Ovary (tissue), 9 donors: Measurements from ENCODE around the gene TDRKH. TPM values are rescaled to one million over a fixed set of nuclear protein-coding genes. Genes with fewer than 3 reads are reported as not detected.

Experiments
- DNase-seq, 5 donors: peaks; one replicate each; pipeline ENCODE4 v3.0.0-alpha.2; 2019 to 2020
- H3K27ac ChIP-seq, 2 donors: fragments of 200-600 bp; one replicate each; pipeline versions ENCODE4 v1.5.1 to v1.8.0; 2019 to 2022
- H3K27me3 ChIP-seq: fragments of 200-600 bp; one replicate; pipeline ENCODE4 v1.8.0; 2022
- H3K36me3 ChIP-seq: fragments of 200-600 bp; sonication (generic); one replicate; pipeline ENCODE4 v1.5.1; 2019
- H3K4me1 ChIP-seq: one replicate; pipeline ENCODE4 v1.8.1; 2013; ENCODE audit warnings: mild to moderate bottlenecking, moderate library complexity; ENCODE audit not compliant: insufficient read depth
- H3K4me3 ChIP-seq: fragments of 200-600 bp; sonication (generic); one replicate; pipeline ENCODE4 v1.5.1; 2017
- H3K9me3 ChIP-seq, 2 donors: fragments of 200-600 bp in 1 of 2; sonication (generic) in 1 of 2; one replicate each; pipeline versions ENCODE4 v1.5.1 to v1.8.1; 2013 to 2019; ENCODE audit warnings: mild to moderate bottlenecking in 1 of 2, moderate library complexity in 1 of 2
- CTCF ChIP-seq, 3 donors: fragments of 450-650 bp in 2 of 3; fragments of 200-600 bp in 1 of 3; IDR thresholded peaks; one replicate each; pipeline versions ENCODE4 v1.5.1 to v1.8.0; 2016 to 2022; ENCODE audit warnings: antibody characterized with exemption in 3 of 3, mild to moderate bottlenecking in 1 of 3
- EP300 ChIP-seq: sonication (generic); formaldehyde crosslinking; IDR thresholded peaks from one replicate; pipeline ENCODE4 v1.6.1; 2017; ENCODE audit warnings: antibody characterized with exemption
- POLR2A ChIP-seq: fragments of 450-650 bp; IDR thresholded peaks from one replicate; pipeline ENCODE4 v1.6.1; 2017; ENCODE audit warnings: antibody characterized with exemption, mild to moderate bottlenecking, moderate library complexity
- WGBS, 3 donors: extraction: QIAGEN DNeasy Blood & Tissue Kit in 1 of 3; methylation state at CpG; one replicate each; pipeline versions ENCODE4 v1.1.5 to v1.1.7; 2013 to 2017; 5-methylcytosine and 5-hydroxymethylcytosine counted together
- intact Hi-C, 4 donors: fragments of 100-400 bp; cut with DNase I; formaldehyde crosslinking; loops; one replicate each; pipeline versions ENCODE4 v1.11.0 to v1.15.1; 2022 to 2023
- polyA plus RNA-seq, 2 donors: library from polyadenylated mRNA; stranded (reverse); fragments of 200-250 nt in 1 of 2; fragments of 350-450 nt in 1 of 2; fragmentation: Illumina TruSeq in 1 of 2; extraction: RNeasy Lipid Tissue Mini Kit (QIAGEN cat#74804) in 1 of 2; gene quantifications; one replicate each; pipeline ENCODE4 v1.2.3, GENCODE V29; 2013 to 2014
- total RNA-seq, 7 donors: library from RNA; depleted of rRNA in 2 of 7; stranded (reverse); fragments of >200 nt in 2 of 7; fragmentation: NEBNext Ultra II Directional in 3 of 7; extraction: Animal tissue kit (Norgen Biotek cat#: 25700) in 3 of 7; gene quantifications; one replicate each; pipeline versions ENCODE4 v1.1.0 to v1.2.4, GENCODE V29; 2016 to 2023
- donor health status: DM: no; HTN: no; CAD: no; lungs with moderate emphysema.
- donor health status: DM: no; HTN: no; CAD: no.
- donor health status: Bipolar disorder and iron deficiency.
- donor health status: DM: yes; HTN: yes; CAD: no.
- donor health status: DM: no; HTN: no; CAD: no.
- donor health status: DM: yes; HTN: yes; CAD: no.

The TDRKH gene
- total and polyA plus RNA-seq, 9 donors, result 1.5 to 6.6 (median 3.2) TPM

DNA sequence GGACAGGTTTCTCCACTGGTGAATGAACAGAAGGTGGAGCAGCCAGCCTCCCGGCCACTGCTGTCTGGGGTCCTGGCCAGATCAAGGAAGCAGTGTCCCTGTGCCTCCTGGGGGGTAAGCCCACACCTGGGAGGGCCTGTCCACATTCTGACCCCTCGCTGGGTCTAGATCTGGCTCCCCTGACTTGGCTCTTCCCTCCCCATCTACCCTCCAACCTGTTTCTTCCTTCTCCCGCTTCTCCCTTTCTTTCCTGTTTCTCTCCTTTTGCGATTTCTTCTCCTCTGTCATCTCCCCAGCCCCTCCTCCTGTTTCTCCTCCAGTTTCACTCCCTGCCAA lies 40.9 kb upstream of the TDRKH start:
- no peaks in the 10 kb centered on the region for H3K27me3 ChIP-seq
- H3K27ac ChIP-seq, result no peak overlapping the region
- TF ChIP-seq POLR2A, result no peak
- TF ChIP-seq EP300, result no peak
- TF ChIP-seq CTCF (IDR thresholded peaks at IDR 0.05), result no peak
- no peak overlapping the region for H3K4me3 ChIP-seq
- peaks cover 1% of the 10 kb centered on the region for H3K4me1 ChIP-seq
- no peaks in the 10 kb centered on the region for H3K9me3 ChIP-seq
- WGBS, 3 donors, result 81 to 89% (median 88%) methylated on average over 4 of the region's 4 CpGs
- no peaks in the 10 kb centered on the region for H3K36me3 ChIP-seq
- DNase-seq, result no peak
- intact Hi-C loops, result no loop called here

DNA sequence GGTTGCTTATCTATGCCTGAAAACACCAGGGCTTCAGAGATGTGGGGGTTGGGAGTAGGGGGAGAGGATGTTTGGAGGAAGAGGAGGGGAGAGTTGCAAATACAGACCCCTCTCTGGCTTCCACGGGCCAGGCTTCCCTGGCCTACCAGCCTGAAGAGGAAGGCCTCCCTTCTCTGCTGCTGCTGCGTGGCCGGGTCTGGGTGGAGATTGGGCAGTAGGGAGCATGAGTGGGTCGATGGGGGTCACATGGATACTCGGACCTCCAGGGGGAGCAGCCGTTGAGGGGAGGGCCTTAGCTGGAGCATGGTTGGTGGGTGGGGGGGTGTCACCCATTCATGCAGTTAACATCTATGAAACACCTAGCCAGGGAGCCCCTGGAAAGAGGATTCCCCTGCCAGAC lies 39.8 kb upstream of the TDRKH start:
- no peak overlapping the region for H3K4me3 ChIP-seq
- DNase-seq, result no peak
- intact Hi-C loops, result no loop called here
- H3K27me3 ChIP-seq, result no peaks in the 10 kb centered on the region
- peaks cover 8% of the 10 kb centered on the region for H3K4me1 ChIP-seq
- WGBS, 3 donors, result 42 to 53% (median 45%) methylated on average over 6 of the region's 6 CpGs
- no peak for TF ChIP-seq POLR2A
- TF ChIP-seq EP300, result no peak
- TF ChIP-seq CTCF (IDR thresholded peaks at IDR 0.05), result no peak
- no peaks in the 10 kb centered on the region for H3K9me3 ChIP-seq
- no peaks in the 10 kb centered on the region for H3K36me3 ChIP-seq
- no peak overlapping the region for H3K27ac ChIP-seq

DNA sequence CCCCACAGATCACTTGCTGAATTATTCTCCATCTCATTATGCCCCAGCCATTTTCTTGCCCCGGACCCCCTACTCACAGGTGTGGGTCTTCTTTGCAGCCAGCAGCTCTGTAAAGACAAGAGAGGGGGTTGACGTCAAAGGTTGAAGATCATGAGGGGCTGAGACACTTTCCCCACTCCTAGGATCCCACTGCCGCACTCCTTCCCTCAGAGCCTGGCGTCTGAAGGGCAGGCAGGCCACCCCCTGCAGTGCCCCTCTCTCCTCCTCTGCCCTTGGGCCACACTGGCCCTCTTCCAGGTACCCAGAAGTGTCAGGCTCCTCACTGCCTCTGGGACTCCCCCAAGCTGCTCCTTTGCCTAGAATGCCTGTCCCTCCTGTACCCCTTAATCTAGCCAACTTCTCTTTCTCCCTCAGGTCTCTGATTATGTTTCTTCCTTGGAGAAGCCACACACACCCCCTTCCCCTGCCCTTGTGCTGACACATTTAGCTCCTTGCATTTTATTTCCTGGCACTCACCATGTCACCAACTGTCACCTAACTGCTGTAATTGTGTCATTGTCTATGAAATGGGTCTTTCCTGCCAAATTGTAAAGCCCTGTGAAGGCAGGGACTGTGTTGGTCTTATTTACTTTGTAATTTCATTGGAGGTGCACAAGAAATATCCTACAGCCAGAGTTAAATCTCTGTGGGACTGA lies 39.2 kb upstream of the TDRKH start:
- 43 to 47% (median 46%) methylated on average over 4 of the region's 4 CpGs for WGBS, 3 donors
- no peak for DNase-seq
- Histone ChIP-seq H3K4me1 (peaks cover 8% of the 10 kb centered on the region), H3K9me3 (no peaks in the 10 kb centered on the region), H3K4me3 (no peak overlapping the region), H3K36me3 (no peaks in the 10 kb centered on the region), H3K27ac (no peak overlapping the region), H3K27me3 (no peaks in the 10 kb centered on the region)
- intact Hi-C loops, result no loop called here
- TF ChIP-seq POLR2A, result no peak
- TF ChIP-seq EP300, result no peak
- no peak for TF ChIP-seq CTCF (IDR thresholded peaks at IDR 0.05)

DNA sequence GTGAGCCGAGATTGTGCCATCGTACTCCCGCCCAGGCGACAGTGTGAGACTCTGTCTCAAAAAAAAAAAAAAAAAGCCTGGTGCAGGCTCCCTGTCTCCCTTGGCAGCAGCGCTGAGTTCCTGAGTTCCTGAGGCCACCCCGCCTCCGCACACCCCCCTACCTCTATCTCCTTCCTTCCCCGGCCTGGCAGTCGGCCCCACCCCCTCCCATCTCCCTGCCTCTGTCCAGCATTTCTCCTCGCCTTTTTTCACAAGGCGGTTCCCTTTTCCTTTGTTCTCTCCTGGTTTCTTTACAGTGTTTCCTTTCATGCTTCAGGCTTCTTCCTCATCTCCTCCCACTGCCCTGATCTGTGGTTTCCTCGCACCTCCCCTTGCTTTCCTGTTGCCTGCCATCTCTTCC lies 38.6 kb upstream of the TDRKH start:
- TF ChIP-seq EP300 (no peak), POLR2A (no peak), CTCF (IDR thresholded peaks at IDR 0.05) (no peak)
- DNase-seq, result peak in 4 of 5 donors; percentile 53 to 84 (median 64)

More for the DNA sequence above, 38.6 kb upstream of the TDRKH start:
- Histone ChIP-seq H3K27ac (no peak overlapping the region), H3K9me3 (no peaks in the 10 kb centered on the region), H3K4me3 (no peak overlapping the region), H3K36me3 (no peaks in the 10 kb centered on the region), H3K4me1 (peaks cover 8% of the 10 kb centered on the region), H3K27me3 (no peaks in the 10 kb centered on the region)
- intact Hi-C loops, result no loop called here
- WGBS, 3 donors, result 3 to 8% (median 4%) methylated on average over 12 of the region's 12 CpGs
